SK-N-SH treated with all-trans-retinoic acid at 6 μM for 48 hours (cell line): Measurements from ENCODE around the gene OR1S1.

Experiments used
- ATAC-seq: fragments of 200-7000 bp; cut with Tn5 transposase; 3 replicates; pipeline ENCODE4 v1.9.1; 2020; ENCODE audit warnings: mild to moderate bottlenecking, moderate library complexity
- ARNTL ChIP-seq: fragments of 450-650 bp; formaldehyde crosslinking; IDR thresholded peaks from 2 replicates; pipeline ENCODE4 v1.5.0; 2020; ENCODE audit warnings: low read depth, mild to moderate bottlenecking, moderate library complexity, borderline replicate concordance
- BACH2 ChIP-seq: fragments of 250-450 bp; sonication (Bioruptor Pico); IDR thresholded peaks from 2 replicates; pipeline ENCODE4 v1.9.0; 2021; ENCODE audit warnings: mild to moderate bottlenecking, borderline replicate concordance
- CREB5 ChIP-seq: fragments of 250-450 bp; sonication (Bioruptor Pico); IDR thresholded peaks from 2 replicates; pipeline ENCODE4 v1.5.1; 2020; ENCODE audit warnings: low read depth, mild to moderate bottlenecking, moderate library complexity
- CSDC2 ChIP-seq: fragments of 250-450 bp; sonication (Bioruptor Pico); IDR thresholded peaks from 2 replicates; pipeline ENCODE4 v1.5.0; 2020; ENCODE audit warnings: mild to moderate bottlenecking, moderate library complexity
- GLIS3 ChIP-seq: fragments of 250-450 bp; sonication (Bioruptor Pico); IDR thresholded peaks from 2 replicates; pipeline ENCODE4 v1.5.0; 2020; ENCODE audit warnings: mild to moderate bottlenecking, moderate library complexity
- ISL1 ChIP-seq: fragments of 250-450 bp; sonication (Bioruptor Pico); IDR thresholded peaks from 2 replicates; pipeline ENCODE4 v2.1.2; 2022; ENCODE audit warnings: mild to moderate bottlenecking, moderate library complexity
- OSR1 ChIP-seq: fragments of 250-450 bp; sonication (Bioruptor Pico); IDR thresholded peaks from 2 replicates; pipeline ENCODE4 v1.8.0; 2022; ENCODE audit warnings: moderate library complexity, mild to moderate bottlenecking, inconsistent platforms
- POU6F1 ChIP-seq: fragments of 250-450 bp; sonication (Bioruptor Pico); IDR thresholded peaks from 2 replicates; pipeline ENCODE4 v1.8.0; 2021; ENCODE audit warnings: low read depth, mild to moderate bottlenecking, moderate library complexity, borderline replicate concordance
- RARB ChIP-seq: fragments of 250-450 bp; sonication (Bioruptor Pico); IDR thresholded peaks from 2 replicates; pipeline ENCODE4 v1.8.0; 2021; ENCODE audit warnings: mild to moderate bottlenecking, moderate library complexity
- SNAI2 ChIP-seq: fragments of 250-450 bp; sonication (Bioruptor Pico); IDR thresholded peaks from 2 replicates; pipeline ENCODE4 v1.5.0; 2020; ENCODE audit warnings: mild to moderate bottlenecking, moderate library complexity
- TCF4 ChIP-seq: fragments of 250-450 bp; sonication (Bioruptor Pico); IDR thresholded peaks from 2 replicates; pipeline ENCODE4 v1.8.0; 2021; ENCODE audit warnings: mild to moderate bottlenecking, moderate library complexity, borderline replicate concordance
- TOX ChIP-seq: fragments of 250-450 bp; sonication (Bioruptor Pico); IDR thresholded peaks from 2 replicates; pipeline ENCODE4 v1.8.0; 2021; ENCODE audit warnings: mild to moderate bottlenecking, moderate library complexity, borderline replicate concordance
- TSHZ2 ChIP-seq: fragments of 250-450 bp; sonication (Bioruptor Pico); IDR thresholded peaks from 2 replicates; pipeline ENCODE4 v1.5.0; 2020; ENCODE audit warnings: mild to moderate bottlenecking, moderate library complexity
- ZC3H10 ChIP-seq: fragments of 250-450 bp; sonication (Bioruptor Pico); IDR thresholded peaks from 2 replicates; pipeline ENCODE4 v1.5.1; 2021; ENCODE audit warnings: mild to moderate bottlenecking, moderate library complexity
- ZFP3 ChIP-seq: fragments of 250-450 bp; sonication (Bioruptor Pico); IDR thresholded peaks from 2 replicates; pipeline ENCODE4 v1.5.0; 2020; ENCODE audit warnings: mild to moderate bottlenecking, moderate library complexity
- ZNF565 ChIP-seq: fragments of 450-650 bp; formaldehyde crosslinking; conservative IDR thresholded peaks from 2 replicates; pipeline ENCODE4 v1.5.0; 2020; ENCODE audit warnings: low read depth, mild to moderate bottlenecking, moderate library complexity
- ZNF70 ChIP-seq: fragments of 450-650 bp; formaldehyde crosslinking; IDR thresholded peaks from 2 replicates; pipeline ENCODE4 v1.5.0; 2020; ENCODE audit warnings: mild to moderate bottlenecking, moderate library complexity
- ZNF8 ChIP-seq: fragments of 450-650 bp; formaldehyde crosslinking; IDR thresholded peaks from 2 replicates; pipeline ENCODE4 v1.5.0; 2020; ENCODE audit warnings: mild to moderate bottlenecking, moderate library complexity
- TF ChIP-seq, protein P1 (sequence below): fragments of 250-450 bp; sonication (Bioruptor Pico); IDR thresholded peaks from 2 replicates; pipeline ENCODE4 v1.5.1; 2021; ENCODE audit warnings: mild to moderate bottlenecking, moderate library complexity

Gene OR1S1

DNA sequence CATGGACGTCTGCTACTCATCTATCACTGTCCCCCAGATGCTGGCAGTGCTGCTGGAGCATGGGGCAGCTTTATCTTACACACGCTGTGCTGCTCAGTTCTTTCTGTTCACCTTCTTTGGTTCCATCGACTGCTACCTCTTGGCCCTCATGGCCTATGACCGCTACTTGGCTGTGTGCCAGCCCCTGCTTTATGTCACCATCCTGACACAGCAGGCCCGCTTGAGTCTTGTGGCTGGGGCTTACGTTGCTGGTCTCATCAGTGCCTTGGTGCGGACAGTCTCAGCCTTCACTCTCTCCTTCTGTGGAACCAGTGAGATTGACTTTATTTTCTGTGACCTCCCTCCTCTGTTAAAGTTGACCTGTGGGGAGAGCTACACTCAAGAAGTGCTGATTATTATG is 32.9 kb upstream of the OR1S1 start:
- TF ChIP-seq, protein P1, sequence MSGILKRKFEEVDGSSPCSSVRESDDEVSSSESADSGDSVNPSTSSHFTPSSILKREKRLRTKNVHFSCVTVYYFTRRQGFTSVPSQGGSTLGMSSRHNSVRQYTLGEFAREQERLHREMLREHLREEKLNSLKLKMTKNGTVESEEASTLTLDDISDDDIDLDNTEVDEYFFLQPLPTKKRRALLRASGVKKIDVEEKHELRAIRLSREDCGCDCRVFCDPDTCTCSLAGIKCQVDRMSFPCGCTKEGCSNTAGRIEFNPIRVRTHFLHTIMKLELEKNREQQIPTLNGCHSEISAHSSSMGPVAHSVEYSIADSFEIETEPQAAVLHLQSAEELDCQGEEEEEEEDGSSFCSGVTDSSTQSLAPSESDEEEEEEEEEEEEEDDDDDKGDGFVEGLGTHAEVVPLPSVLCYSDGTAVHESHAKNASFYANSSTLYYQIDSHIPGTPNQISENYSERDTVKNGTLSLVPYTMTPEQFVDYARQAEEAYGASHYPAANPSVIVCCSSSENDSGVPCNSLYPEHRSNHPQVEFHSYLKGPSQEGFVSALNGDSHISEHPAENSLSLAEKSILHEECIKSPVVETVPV (CRISPR knock-in tag), result no peak
- no peak for ATAC-seq

DNA sequence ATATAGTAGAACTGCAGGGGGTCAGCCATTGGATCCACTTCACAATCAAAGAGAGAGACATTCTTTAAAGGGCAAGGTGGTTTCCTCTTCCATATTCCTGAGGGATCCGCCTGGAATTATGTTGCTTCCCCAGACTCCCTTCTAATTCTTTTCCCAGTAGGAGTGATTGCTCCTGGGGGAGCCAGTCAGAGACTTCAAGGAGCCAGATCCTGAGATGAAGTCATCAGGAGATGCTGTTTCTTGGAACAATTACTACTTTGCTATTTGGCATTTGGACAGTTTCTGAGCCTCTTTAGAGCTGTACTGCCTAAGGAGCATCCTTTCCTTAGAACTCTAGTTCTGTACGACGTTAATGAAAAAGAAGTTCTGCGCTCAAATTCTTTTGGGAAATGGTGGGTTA is 25.6 kb upstream of the OR1S1 start:
- TF ChIP-seq SNAI2, result no peak
- no peak for TF ChIP-seq RARB (CRISPR knock-in tag)
- TF ChIP-seq ZC3H10 (CRISPR knock-in tag), result no peak
- TF ChIP-seq ZNF70 (CRISPR knock-in tag), result no peak
- no peak for TF ChIP-seq TCF4
- TF ChIP-seq ARNTL (CRISPR knock-in tag), result no peak
- TF ChIP-seq, protein P1 (CRISPR knock-in tag), result no peak
- no peak for TF ChIP-seq BACH2 (CRISPR knock-in tag)
- TF ChIP-seq ISL1 (CRISPR knock-in tag), result no peak
- TF ChIP-seq POU6F1 (CRISPR knock-in tag), result no peak
- no peak for TF ChIP-seq ZNF8 (CRISPR knock-in tag)
- no peak for TF ChIP-seq CREB5
- TF ChIP-seq TSHZ2 (CRISPR knock-in tag), result no peak
- ATAC-seq, result no peak

DNA sequence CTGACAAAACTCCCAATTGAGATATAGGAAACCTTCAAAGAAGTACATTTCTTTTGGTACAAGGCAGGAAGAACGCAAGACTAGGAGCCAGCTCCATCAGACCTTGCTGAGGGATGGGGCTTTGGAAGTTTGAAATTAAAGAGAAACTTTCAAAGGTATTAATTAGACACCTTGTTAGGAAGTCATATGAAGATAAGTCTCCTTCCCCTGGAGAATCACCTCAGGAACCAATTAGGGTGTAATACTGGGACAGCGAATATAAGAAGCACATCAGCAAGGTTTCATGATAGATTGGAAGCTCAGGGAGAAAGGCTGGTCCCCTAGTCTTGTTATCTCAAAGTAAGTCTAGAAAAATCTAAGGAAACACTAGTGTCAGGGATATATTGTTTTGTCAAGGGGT is 23.8 kb upstream of the OR1S1 start, which contains the start of gene OR9Q2:
TSS of gene OR9Q2 (plus strand) at position 301 of the 400 bp plus-strand sequence. CDS start 1,421 bp downstream, outside the sequence.
- no peak for ATAC-seq
- TF ChIP-seq TSHZ2 (CRISPR knock-in tag) (no peak), ZNF565 (CRISPR knock-in tag) (no peak), ZNF8 (CRISPR knock-in tag) (no peak), ZC3H10 (CRISPR knock-in tag) (no peak), BACH2 (CRISPR knock-in tag) (no peak), ARNTL (CRISPR knock-in tag) (no peak), GLIS3 (no peak), OSR1 (no peak), SNAI2 (no peak), CREB5 (no peak), RARB (CRISPR knock-in tag) (no peak), CSDC2 (CRISPR knock-in tag) (no peak), ZFP3 (CRISPR knock-in tag) (no peak), TOX (CRISPR knock-in tag) (no peak), POU6F1 (CRISPR knock-in tag) (no peak), ISL1 (CRISPR knock-in tag) (no peak)
- TF ChIP-seq, protein P1 (CRISPR knock-in tag), result no peak
